Transverse colon (tissue), 4 donors: ENCODE measurements around the gene PRKCE. TPM values are rescaled to one million over a fixed set of nuclear protein-coding genes. Genes with fewer than 3 reads are reported as not detected.
"Not testable (repeated sequence)": the region's sequence is repeated elsewhere in the genome, so short reads cannot be mapped to it uniquely, and the experiment has no call there.

Experiments
- DNase-seq: peaks from one replicate; pipeline ENCODE4 v3.0.0-alpha.2; 2019
- H3K27ac ChIP-seq, 4 donors: fragments of 200-600 bp; sonication (generic); 2 replicates each; pipeline ENCODE4 v1.5.1; 2016 to 2018; ENCODE audit warnings: inconsistent platforms in 4 of 4
- H3K27me3 ChIP-seq: fragments of 200-600 bp; sonication (generic); 2 replicates; pipeline ENCODE4 v1.5.1; 2017; ENCODE audit warnings: inconsistent platforms
- H3K36me3 ChIP-seq, 4 donors: fragments of 200-600 bp; sonication (generic); 2 replicates each; pipeline ENCODE4 v1.5.1; 2017 to 2019; ENCODE audit warnings: inconsistent platforms in 4 of 4
- H3K4me1 ChIP-seq, 4 donors: fragments of 200-600 bp; sonication (generic); 2 replicates each; pipeline ENCODE4 v1.5.1; 2017 to 2020; ENCODE audit warnings: inconsistent platforms in 4 of 4
- H3K4me3 ChIP-seq, 4 donors: fragments of 200-600 bp; sonication (generic); 1 replicate in 1 of 4; 2 replicates in 3 of 4; pipeline versions ENCODE4 v1.5.1 to v1.6.1; 2017 to 2019; ENCODE audit warnings: inconsistent platforms in 4 of 4
- H3K9me3 ChIP-seq, 2 donors: fragments of 200-600 bp; sonication (generic); 2 replicates each; pipeline ENCODE4 v1.5.1; 2017 to 2019; ENCODE audit warnings: inconsistent platforms in 2 of 2
- EP300 ChIP-seq: sonication (generic); formaldehyde crosslinking; IDR thresholded peaks from one replicate; pipeline ENCODE4 v1.6.1; 2017; ENCODE audit warnings: antibody characterized with exemption, low read depth
- POLR2A ChIP-seq: fragments of 450-650 bp; IDR thresholded peaks from one replicate; pipeline ENCODE4 v1.6.1; 2016; ENCODE audit warnings: antibody characterized with exemption, mild to moderate bottlenecking, moderate library complexity
- POLR2AphosphoS5 ChIP-seq, 3 donors: sonication (generic); formaldehyde crosslinking; IDR thresholded peaks; one replicate each; pipeline ENCODE4 v1.6.1; 2016; ENCODE audit warnings: antibody characterized with exemption in 3 of 3
- WGBS, 2 donors: methylation state at CpG; one replicate each; pipeline ENCODE4 v1.1.5; 2018; ENCODE audit warnings: low coverage in 1 of 2; 5-methylcytosine and 5-hydroxymethylcytosine counted together
- in situ Hi-C, 4 donors: fragments of 200-750 bp; cut with MboI; loops; one replicate each; pipeline versions ENCODE4 v1.15.0 to v1.15.1; 2017; ENCODE audit warnings: low sequenced_read_pairs in 3 of 4, low pct_ligation_motif_present in 1 of 4, low pct_unique_long_range_greater_than_20kb in 1 of 4
- intact Hi-C: fragments of 100-400 bp; cut with DNase I; formaldehyde crosslinking; loops from one replicate; pipeline ENCODE4 v1.15.1; 2023; ENCODE audit warnings: low total_unique reads
- total RNA-seq, 4 donors: library from RNA; depleted of rRNA; stranded (reverse); fragments of >200 nt; gene quantifications; one replicate each; pipeline ENCODE4 v1.1.0, GENCODE V29; 2016
- TF ChIP-seq, protein P1 (sequence below), 5 experiments: fragments of 200-600 bp in 3 of 5; fragments of 450-650 bp in 2 of 5; sonication (generic) in 3 of 5; IDR thresholded peaks; 1 replicate in 2 of 5; 2 replicates in 3 of 5; pipeline ENCODE4 v1.5.1; 2016 to 2017; ENCODE audit warnings: antibody characterized with exemption in 5 of 5, inconsistent platforms in 3 of 5, mild to moderate bottlenecking in 2 of 5, moderate library complexity in 1 of 5

PRKCE gene
- total RNA-seq, 4 donors from 2014 or later: 8.6 to 20.6 (median 11.3) TPM

DNA sequence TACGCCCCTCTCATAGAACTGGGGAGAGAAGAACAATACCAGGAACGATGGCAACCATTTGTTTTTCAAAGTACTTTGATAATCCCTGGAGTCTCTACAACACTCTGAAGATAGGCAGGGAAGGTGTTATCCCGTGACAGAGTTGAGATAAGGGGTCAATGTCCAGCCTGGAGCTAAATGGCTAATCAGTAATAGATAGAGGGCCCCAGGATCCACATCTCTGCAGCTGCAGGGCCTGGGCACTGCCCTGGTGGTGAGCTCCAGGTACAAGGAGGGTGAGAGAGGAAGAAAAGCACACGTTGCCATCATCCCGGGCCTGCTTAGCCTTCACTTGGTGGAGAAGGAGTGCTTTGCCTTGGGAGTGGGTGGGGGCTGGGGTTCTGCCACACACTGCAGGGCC lies 260.6 kb downstream of the PRKCE start:
- peaks cover 0 to 5% (median 0%) of the 10 kb centered on the region in 4 donors for H3K4me1 ChIP-seq
- in situ Hi-C loops: no loop called here
- H3K4me3 ChIP-seq: no peak overlapping the region
- TF ChIP-seq, protein P1, sequence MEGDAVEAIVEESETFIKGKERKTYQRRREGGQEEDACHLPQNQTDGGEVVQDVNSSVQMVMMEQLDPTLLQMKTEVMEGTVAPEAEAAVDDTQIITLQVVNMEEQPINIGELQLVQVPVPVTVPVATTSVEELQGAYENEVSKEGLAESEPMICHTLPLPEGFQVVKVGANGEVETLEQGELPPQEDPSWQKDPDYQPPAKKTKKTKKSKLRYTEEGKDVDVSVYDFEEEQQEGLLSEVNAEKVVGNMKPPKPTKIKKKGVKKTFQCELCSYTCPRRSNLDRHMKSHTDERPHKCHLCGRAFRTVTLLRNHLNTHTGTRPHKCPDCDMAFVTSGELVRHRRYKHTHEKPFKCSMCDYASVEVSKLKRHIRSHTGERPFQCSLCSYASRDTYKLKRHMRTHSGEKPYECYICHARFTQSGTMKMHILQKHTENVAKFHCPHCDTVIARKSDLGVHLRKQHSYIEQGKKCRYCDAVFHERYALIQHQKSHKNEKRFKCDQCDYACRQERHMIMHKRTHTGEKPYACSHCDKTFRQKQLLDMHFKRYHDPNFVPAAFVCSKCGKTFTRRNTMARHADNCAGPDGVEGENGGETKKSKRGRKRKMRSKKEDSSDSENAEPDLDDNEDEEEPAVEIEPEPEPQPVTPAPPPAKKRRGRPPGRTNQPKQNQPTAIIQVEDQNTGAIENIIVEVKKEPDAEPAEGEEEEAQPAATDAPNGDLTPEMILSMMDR (IDR thresholded peaks at IDR 0.05): no peak
- no peak for TF ChIP-seq POLR2A
- TF ChIP-seq POLR2AphosphoS5 (IDR thresholded peaks at IDR 0.05): no peak
- TF ChIP-seq EP300: no peak
- H3K27ac ChIP-seq: no peak overlapping the region
- no peaks in the 10 kb centered on the region for H3K9me3 ChIP-seq
- no peaks in the 10 kb centered on the region for H3K27me3 ChIP-seq
- no peak for DNase-seq
- intact Hi-C loops: no loop called here
- WGBS, 2 donors: 57 to 66% methylated on average over 2 to 5 of the region's 5 CpGs
- no peaks in the 10 kb centered on the region for H3K36me3 ChIP-seq

DNA sequence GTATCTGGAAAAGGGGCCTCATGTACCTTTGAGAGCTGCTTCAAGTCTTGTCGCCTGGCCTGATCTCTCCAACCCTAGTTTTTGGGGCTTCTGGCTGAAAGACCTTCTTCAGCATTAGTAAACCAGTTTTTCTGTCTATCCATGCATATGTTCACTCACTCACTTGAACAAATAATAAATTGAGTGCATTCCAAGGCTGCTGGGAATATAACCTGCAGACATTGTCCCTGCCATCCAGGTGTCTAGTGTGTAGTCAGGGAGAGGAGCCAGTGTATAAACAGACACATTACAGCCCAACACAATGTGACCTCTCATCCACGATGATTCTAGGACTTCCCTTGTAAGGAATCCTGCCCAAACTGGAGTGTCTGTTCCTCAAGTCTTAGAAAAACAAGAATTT lies 262.1 kb downstream of the PRKCE start:
- TF ChIP-seq, protein P1 (IDR thresholded peaks at IDR 0.05): no peak
- TF ChIP-seq POLR2A: no peak
- no peak for TF ChIP-seq EP300
- no peak for TF ChIP-seq POLR2AphosphoS5 (IDR thresholded peaks at IDR 0.05)
- Histone ChIP-seq H3K4me3 (no peak overlapping the region), H3K36me3 (no peaks in the 10 kb centered on the region), H3K9me3 (no peaks in the 10 kb centered on the region), H3K27me3 (no peaks in the 10 kb centered on the region), H3K27ac (no peak overlapping the region), H3K4me1 (peaks cover 0 to 5% (median 0%) of the 10 kb centered on the region in 4 donors)
- in situ Hi-C loops (no loop called here), intact Hi-C loops (no loop called here)
- 71 to 74% methylated on average over 2 of the region's 2 CpGs for WGBS, 2 donors
- DNase-seq: no peak

DNA sequence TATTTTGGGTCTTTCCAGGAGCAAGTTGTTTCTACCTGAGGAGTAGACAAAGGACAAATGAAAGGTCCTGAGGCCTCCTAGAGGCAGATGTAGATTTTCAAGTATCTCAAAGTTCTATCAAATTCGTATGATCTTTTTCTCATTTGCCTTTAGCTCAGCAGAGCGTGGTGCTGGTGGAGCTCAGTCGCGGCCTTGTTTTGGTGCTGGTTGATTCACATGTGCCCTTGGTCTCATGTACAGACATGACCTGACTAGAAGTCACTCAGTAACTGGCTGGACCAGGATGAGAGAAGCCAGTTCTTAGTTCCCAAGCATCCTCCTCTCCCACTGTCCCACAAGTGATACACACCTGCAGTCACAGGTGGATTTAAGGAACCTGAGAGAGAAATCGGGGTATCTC lies 264.0 kb downstream of the PRKCE start:
- TF ChIP-seq POLR2AphosphoS5 (IDR thresholded peaks at IDR 0.05) (no peak), POLR2A (no peak), EP300 (no peak)
- TF ChIP-seq, protein P1 (IDR thresholded peaks at IDR 0.05): no peak
- H3K27me3 ChIP-seq: no peaks in the 10 kb centered on the region
- no peak overlapping the region for H3K4me3 ChIP-seq
- H3K27ac ChIP-seq: no peak overlapping the region
- WGBS, 2 donors: 91 to 100% methylated on average over 3 to 5 of the region's 5 CpGs
- H3K4me1 ChIP-seq: peaks cover 0 to 13% (median 7%) of the 10 kb centered on the region in 4 donors
- no peak for DNase-seq
- intact Hi-C loops: no loop called here
- H3K9me3 ChIP-seq: no peaks in the 10 kb centered on the region
- no peaks in the 10 kb centered on the region for H3K36me3 ChIP-seq
- in situ Hi-C loops: no loop called here

DNA sequence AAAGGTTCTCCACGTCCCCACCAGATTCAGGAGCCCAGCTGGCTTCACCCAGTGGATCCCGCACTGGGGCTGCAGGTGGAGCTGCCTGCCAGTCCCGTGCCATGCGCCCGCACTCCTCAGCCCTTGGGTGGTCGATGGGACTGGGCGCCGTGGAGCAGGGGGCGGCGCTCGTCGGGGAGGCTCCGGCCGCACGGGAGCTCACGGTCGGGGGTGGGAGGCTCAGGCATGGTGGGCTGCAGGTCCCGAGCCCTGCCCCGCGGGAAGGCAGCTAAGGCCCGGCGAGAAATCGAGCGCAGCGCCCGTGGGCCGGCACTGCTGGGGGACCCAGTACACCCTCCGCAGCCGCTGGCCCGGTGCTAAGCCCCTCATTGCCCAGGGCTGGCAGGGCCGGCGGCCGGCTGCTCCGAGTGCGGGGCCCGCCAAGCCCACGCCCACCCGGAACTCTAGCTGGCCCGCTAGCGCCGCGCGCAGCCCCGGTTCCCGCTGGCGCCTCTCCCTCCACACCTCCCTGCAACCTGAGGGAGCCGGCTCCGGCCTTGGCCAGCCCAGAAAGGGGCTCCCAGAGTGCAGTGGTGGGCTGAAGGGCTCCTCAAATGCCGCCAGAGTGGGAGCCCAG lies 266.2 kb downstream of the PRKCE start:
- H3K27ac ChIP-seq, intact Hi-C loops, DNase-seq, H3K36me3 ChIP-seq, in situ Hi-C loops, H3K27me3 ChIP-seq, H3K9me3 ChIP-seq, H3K4me3 ChIP-seq: not testable (repeated sequence)
- H3K4me1 ChIP-seq: peaks cover 0 to 11% (median 6%) of the 10 kb centered on the region in 4 donors
- WGBS, 2 donors: 97% methylated on average over 43 of the region's 49 CpGs; no CpG with 5 or more reads in 1 of the 2 donors
